T-helper 2 cell treated with Interferon-gamma antibody and Interleukin-4, amounts not matched to agents 100 ng/mL and 5 ng/mL, for 36 hours (primary cell): ENCODE measurements around the gene HHAT. TPM values are rescaled to one million over a fixed set of nuclear protein-coding genes. Genes with fewer than 3 reads are reported as not detected.

ENCODE experiments used
- intact Hi-C: fragments of 100-400 bp; cut with micrococcal nuclease; formaldehyde crosslinking; loops from one replicate; pipeline ENCODE4 v1.15.1; 2023
- total RNA-seq: library from RNA; stranded (reverse); gene quantifications from 2 replicates; pipeline ENCODE4 v1.2.3, GENCODE V29; 2022

The HHAT gene
- 0.73 and 1.0 TPM in 2 replicates for total RNA-seq

DNA sequence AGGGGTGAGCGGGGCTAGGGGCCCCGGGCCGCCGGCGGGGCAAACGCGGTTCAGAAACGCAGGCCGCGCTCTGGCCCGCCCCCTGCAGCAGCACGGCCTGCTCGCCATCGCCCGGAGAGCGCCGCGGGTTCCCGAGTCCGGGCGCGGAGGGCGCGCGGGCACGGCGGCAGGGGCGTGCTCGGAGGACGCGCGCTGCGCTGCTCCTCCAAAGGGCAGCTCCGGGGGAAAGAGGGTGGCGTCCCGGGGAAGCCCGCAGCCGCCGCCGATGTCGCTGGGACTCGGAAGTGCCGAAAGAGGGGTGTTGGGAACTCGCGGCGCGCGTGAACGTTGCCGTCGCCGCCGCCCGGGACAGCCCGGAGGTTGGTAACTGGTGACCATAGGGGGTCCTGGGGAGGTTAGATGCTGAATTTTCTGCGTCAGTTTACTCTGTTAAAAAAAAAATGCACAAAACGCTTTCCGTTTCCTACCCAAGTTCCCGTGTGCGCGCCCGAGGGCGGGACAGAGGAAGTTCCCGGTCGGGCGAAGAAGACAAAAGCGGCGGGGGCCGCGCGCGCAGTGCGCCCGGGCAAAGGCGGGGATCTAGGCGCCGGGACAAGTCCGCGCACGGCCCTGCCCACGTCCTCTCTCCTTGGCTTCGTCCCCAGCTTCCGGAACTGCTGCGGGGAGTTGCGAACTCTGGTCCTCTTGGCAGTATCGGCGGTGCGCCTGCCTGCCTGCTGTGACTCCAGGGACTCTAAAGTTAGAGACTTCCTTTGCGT is at the start of gene HHAT:
TSS of gene HHAT (plus strand) at position 157 of the 758 bp plus-strand sequence. CDS start 20,074 bp downstream, outside the sequence.
- intact Hi-C loops = loop anchor here (5.0 kb wide), 1 partner anchor 43 kb away; no protein-coding TSS in a partner anchor

DNA sequence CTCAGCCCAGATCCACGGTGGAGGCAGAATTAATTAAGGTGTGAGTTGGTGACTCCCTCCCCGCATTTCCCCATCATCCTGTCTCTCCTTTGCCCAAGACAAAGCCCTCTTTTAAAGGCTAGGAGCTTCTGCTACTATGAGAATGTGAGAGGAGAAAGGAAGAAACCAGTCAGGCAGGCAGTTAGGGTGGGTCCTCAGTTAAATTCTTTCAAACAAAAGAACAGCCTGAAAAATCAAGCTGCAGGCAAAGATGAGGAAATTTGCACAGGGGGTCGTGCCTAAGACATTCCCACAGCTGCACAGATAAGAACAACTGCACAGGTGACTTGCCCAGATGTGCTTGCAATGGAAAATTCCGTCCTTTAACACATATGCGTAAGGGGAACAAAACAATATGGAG is 48.5 kb upstream of the HHAT start:
- intact Hi-C loops = no loop called here

DNA sequence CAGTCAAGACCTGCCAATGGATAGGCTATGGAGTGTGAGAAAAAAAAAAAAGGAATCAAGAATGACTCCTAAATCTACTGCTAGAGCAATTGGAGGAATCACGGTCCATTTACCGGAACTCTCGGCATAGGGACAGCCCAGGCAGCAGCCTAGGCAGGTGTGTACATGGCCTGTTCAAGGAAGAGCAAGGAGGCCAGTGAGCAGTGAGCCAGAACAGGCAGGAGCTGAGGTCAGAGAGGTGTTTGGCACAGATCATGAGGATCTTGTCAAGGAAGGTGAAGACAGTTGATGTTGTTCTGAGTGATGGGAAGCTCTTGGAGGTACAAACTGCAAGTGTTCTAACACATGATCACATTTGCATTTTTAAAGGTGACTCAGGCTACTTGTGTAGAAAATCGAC is 40.6 kb upstream of the HHAT start:
- intact Hi-C loops = no loop called here

DNA sequence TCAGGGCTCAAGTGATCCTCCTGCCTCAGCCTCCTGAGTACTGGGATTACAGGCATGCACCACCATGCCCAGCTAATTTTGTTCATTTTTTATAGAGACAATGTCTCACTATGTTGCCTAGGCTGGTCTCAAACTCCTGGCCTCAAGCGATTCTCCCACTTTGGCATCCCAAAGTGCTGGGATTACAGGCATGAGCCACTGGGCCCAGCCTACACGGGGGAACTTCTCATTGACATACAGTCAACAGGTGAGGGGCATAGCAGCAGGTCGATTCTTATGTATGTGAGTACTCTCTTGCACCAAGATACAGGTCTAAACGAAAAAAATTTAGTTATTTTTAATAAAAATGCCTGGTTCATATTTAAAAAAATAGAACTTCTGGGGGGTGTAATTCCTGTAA is 39.5 kb upstream of the HHAT start:
- intact Hi-C loops = no loop called here

DNA sequence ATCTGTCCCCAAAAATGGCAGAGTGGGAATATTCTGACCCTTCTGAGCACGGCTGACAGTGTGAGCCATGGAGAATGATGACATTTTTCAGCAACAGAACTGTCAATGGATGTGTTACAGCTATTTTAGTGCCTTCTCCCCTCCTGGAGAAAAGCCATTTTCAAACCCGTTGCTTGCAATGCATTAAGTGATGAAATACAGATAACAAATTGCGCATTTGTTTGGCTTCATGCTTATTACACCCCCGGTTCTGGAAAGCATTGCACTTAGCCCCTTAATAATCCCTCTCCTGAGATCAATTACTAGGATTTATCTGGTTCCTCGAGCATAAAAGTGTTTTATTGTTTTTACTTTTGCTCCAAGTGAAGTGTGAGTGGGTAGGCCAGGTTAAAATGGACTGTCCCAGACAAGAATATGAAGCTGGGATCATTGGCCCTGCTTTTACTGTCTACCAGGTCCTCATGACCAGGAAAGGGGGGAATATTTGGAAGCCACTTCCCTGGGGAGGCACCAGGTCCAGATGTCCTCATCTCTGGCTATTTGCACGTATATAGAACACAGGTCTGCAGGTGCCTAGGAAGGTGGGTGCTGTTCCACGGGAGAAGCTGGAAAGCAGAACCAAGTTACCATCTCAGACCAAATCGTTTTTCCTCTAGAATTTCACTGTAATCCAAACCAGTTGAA is 37.5 kb upstream of the HHAT start:
- intact Hi-C loops = no loop called here

DNA sequence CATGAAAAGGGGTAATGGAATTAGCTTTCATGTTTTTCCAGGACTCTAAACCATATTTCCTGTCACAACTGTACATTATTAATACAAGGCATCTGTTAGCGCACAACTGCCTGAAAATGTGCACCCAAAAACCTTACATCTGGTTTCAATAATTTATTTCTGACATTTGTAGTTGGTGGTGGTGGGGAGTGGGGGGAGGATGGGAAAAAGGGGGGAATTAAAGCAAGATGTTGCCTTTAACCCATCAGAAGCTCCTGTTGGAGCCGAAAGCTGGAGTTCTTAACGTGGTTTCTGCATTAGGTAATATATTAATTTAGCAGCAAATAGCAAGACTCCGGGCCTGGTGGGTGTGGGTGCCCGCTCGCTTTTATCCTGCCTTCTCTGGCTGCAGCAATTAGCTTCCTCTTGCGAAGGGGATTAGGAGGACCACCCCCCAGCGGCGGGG is 36.9 kb upstream of the HHAT start:
- intact Hi-C loops = no loop called here

DNA sequence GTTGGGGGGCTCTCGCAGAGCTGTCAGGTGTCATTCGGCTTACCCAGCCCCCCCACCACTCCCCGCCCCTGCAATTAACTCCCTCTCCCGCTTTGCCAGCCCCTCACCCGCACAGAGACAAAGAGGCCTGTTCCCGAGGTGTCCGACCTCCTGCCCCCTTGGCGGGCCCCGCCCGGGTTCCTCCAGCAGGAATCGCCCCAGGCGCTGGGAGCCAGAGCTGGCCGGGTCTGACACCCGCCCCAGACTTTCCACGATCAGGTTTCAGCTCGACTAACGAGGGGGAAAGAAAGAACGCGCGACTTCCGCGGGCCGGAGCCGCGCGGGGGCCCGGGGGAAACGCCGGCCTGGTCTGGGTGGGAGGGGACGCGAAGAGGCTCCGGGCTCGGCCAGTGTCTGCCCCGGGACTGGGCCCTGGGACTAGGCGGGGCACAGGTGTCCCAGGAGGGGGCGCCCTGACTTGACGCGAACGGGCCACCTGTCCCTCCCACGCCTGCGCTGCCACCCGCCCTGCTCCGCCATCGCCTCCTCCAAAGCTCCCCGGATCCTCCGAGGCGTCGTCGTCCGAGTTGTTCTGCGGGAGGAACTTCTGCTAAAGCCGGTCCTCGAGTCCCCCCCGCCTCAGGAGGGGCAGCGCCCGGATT is 36.4 kb upstream of the HHAT start:
- intact Hi-C loops = no loop called here

DNA sequence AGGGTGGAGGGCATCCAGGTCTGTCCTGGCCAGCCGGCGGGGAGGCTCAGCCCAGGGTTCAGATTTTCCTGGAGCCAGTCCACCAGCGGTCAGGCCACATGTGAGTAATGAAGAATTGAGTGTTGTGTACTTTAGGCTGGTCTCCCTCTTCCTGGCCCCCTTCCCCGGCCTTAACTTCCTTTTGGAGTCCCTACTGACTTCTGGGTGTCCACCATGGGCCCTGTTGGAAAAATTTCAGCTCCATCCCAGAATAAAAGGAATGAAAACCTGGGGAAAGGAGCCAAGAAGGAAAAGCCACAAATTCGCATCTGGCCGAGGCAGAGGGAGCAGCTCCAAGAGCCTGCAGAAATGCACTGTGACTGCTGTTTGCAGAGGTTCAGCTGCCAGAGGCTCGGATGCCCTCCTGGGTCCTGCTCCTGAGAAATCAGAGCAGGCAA is 35.5 kb upstream of the HHAT start:
- intact Hi-C loops = no loop called here

DNA sequence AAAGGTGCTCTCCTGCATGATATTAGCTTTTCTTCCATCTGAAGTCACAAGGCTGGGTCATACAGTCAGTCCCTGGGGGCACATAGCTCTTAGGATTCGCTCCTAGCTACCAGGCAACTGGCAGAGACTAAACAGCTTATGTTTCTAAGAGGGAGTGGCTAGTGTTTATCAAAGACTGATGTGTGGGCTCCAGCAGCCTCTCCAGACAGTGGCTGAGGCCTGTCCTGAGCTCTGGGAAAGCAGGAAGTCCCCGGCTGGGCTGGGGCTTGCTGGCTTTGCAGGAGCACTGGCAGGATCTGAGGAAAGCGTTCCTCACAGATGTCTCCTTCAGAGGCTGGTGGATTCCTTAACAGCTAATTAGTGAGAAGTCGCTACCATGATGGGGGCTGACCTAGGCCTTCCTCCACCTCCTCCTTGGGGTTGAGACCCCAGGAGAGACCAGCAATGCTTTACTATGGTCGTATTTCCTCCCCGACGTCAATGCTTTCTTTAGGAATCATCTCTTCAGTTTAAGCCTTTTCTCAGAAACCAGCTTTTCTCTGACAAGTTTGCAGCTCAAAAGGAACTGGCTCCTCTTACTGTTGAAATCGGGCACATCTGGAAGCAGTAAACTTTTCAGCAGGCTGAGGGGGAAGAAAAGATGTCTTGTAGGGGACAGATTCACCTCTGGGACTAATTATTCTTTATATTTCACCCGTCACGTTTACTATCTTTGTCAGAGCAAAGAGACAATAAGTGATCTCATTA is 33.5 kb upstream of the HHAT start:
- intact Hi-C loops = no loop called here

DNA sequence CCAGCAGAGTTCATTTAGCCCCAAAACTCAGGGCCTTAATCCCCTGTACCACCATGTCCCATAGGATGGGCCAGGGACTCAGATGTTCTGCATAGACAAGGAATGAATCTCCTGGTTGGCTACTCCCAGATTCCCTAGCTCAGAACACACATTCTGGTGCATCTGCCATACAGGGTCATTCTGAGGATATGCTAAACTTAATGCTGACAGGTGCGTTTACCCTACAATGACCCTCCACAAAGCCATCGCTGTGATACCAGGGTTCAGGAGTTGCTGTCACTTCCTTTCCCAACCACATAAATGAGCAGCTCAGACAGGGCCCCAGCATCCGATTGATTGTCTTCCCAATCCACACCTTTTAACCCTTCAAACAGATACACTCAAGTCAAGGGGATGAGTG is 32.0 kb upstream of the HHAT start:
- intact Hi-C loops = no loop called here

DNA sequence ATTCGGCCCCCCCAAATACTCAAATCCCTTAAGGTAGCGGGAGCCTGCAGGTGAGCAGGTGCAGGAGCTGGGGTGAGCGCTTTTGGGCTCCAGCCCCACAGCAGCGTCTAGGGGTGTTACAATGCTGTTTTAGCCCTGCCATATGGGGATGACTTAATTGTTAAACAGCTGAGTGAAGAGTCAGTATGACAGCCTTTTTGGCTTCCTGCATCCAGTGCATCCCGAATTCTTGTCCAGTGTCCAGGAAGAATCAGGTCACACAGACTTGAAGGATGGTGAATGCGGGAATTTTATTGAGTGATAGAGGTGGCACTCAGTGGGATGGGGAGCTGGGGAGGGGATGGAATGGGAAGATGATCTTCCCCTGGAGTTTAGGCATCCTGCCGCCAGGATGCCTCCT is 30.4 kb upstream of the HHAT start:
- intact Hi-C loops = no loop called here

DNA sequence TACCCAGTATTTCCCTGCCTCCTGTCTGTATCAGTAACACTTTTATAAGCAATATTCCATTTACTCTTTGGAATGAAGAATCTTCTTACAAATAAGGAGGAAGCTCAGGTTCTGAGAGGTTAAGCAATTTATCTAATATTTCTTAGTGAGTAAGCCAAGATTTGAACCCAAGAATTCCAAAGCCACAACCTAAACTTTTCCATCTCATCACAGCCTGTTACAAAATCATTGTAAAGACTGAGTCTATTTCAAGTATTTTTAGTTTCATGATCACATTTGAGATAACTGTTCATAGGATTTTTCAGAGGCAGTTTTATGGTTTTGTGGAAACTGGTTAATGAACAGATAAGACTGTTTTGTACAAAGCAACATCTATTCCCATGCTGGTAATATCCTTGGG is 29.8 kb upstream of the HHAT start:
- intact Hi-C loops = no loop called here

DNA sequence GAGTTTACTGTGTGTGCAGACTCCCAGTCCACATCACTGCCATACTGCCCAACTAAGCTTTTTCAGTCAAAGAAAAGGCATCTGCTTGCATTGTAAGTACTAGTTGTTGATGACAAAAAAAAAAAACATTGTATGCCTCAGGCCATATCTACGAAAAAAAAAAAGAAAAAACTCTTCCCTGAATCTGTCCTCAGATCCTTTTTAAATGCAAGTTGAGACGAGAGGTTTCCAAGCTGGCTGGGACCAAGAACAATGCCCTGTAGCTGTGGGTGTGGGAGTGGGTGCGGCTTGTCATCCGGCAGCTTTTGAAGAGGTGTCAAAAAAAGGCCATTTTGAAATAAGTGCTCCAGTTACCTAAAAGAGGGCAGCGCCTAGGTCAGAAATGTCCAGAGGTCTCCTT is 29.2 kb upstream of the HHAT start:
- intact Hi-C loops = no loop called here

DNA sequence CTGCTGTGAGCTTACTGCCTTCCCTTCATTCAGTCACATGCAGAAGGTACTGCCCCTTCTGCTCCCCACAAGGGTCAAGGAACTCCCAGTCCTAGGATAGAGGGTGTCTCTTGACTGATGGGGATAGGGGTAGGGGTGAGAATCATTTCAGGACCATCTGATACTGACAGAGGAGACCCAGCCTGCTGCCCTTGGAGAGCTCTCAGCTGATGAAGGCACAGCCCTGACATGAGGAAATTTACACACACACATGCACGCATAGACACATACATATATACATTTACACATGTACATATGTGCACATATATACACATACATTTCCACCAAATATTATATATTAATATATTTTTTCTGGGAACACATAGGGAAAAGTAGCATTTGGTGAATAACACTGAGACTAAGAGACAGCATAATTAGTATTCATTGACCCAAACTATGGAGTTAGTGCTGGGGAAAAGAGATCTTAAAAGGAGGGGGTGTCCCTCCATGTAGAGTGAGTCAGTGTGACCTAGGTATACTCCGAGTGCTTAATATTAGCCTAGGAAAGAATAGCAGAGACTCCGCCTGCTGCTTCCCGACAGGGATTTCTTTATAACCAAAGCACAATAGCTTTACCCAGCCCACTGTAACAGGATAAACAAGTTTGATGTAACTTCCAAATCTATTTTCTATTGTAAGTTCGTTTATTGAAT is 27.6 kb upstream of the HHAT start:
- intact Hi-C loops = no loop called here

DNA sequence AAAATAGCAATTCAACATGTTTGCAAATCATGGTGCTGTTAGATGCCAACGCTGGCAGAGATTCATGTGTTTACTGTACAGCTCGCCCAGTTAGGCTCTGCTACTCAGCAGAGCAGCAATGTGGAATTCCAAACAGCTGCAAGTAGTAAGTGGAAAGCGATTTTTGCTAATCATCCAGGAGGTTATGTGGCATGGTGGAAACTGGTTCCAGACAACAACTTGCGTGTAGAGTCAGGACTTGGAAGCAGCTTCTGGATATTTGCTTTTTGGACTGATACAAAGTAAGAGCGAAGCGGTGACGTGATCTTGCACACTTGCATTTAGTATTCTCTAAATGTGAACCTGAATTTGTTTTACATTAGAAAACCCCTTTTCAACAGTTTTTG is 27.1 kb upstream of the HHAT start:
- intact Hi-C loops = no loop called here

DNA sequence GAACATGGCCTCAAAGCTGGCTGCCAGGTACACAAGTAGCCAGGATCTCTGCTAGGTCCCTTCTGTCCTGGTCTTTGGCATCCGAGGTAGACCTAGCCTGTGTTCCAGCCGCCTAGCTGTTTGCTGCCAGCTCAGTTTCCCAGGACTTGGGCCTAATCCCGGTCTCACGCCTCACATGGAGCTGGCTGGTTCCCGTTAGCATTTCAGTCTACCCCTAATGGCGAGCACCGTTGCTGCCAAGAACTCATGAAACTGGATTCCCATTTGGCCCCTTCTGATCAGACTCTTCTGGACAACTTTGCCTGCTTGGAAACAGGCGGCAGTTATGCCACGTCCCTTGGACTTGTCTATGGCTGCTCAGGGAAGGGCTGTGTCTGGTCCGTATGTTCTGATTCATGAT is 26.2 kb upstream of the HHAT start:
- intact Hi-C loops = no loop called here

DNA sequence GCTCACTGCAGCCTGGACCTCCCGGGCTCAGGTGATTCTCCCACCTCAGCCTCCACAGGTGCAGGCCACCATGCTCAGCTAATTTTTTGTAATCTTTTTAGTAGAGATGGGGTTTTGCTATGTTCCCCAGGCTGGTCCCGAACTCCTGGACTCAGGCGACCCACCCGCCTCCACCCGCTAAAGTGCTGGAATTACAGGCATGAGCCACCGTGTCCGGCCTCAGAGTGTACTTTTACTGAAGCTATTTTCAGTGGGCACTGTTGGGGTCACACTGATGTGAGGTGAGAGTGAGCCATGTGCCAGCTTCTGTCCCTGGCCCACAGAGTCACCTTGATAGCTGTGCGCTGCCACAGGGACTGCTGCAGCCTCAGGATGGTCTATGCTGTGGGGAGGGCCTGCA is 25.3 kb upstream of the HHAT start:
- intact Hi-C loops = no loop called here

DNA sequence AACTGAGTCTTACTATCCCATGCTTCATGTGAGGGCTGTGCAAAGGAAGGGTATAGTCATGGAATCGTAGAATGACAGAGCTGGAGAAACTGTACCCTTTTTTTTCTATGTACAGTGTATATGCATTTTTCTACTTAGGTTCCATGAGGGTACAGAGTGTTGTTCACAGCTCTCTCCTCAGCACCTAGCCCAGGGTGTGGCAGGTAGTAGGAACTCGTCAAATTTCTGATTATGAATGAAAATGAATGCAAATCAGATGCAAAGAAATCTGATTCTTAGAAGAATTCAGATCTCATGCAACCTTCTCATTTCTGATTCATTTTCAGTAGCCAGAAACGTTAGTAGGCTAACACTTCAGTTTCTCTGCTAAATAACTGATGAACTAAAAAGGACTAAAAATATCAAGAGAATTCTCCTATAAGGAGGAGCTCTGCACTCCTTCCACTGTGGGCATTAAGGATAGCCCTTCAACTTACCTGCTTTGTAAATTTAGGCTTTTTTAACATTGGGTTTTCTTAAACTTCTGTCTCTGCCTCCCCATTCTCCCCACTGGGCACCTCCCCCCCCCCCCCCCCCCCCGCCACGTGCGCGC is 18.0 kb upstream of the HHAT start:
- intact Hi-C loops = loop anchor here (1.0 to 10.0 kb wide), 3 partner anchors 167 to 486 kb away; partner anchors contain the start of gene UTP25

DNA sequence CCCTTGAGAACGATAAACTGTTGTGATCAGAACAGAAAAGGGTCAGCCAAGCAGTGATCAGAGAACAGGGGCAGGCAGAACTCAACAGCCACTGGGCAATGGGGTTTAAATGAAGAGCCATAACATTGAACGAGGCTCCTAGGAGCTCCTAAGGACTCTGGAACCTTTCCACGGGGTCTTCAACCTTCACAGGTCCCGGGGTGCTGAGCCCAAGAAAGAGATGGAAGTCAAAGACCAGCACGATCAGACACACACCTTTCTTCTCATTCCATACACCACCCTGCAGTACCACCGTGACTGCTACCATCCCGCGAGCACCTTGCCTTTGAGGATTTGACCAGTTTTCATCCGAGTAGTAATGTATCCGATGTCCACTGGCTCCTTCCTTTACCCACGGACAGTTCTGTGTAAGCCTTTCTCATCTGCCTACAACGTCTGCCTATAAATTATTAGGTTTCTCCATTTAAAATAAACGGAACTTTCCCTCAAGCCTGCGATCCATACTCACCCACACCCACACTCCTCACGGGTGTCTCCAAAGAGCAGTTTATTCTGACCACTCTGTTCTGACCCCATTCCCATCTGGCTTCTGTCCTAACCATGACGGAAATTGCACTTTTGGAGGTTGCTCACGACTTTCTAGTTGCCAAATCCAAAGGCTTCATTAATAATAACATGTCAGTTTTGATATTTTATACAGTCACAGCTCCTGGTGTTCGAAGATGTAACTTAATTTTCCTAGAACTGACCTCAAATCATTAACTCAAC is 16.8 kb upstream of the HHAT start:
- intact Hi-C loops = loop anchor here (1.0 to 10.0 kb wide), 2 partner anchors 169 to 487 kb away; partner anchors contain the start of gene UTP25
